IPS-18a (cell line): ENCODE measurements around the gene PCNX3.
A peak's percentile ranks its signal among the peaks of the same experiment; 100 is the strongest.

ENCODE experiments used
- H3K27ac ChIP-seq: one replicate; pipeline ENCODE4 v1.5.1; 2013; ENCODE audit warnings: low read length
- H3K27me3 ChIP-seq: one replicate; pipeline ENCODE4 v1.6.1; 2013; ENCODE audit warnings: mild to moderate bottlenecking, low read length; ENCODE audit not compliant: control insufficient read depth, insufficient read depth
- H3K36me3 ChIP-seq: one replicate; pipeline ENCODE4 v1.6.1; 2013; ENCODE audit warnings: low read depth, low read length; ENCODE audit not compliant: control insufficient read depth
- H3K4me1 ChIP-seq: one replicate; pipeline ENCODE4 v1.6.1; 2013; ENCODE audit warnings: low read depth, low read length; ENCODE audit not compliant: control insufficient read depth
- H3K4me3 ChIP-seq: one replicate; pipeline ENCODE4 v1.5.1; 2013; ENCODE audit warnings: low read length
- H3K9ac ChIP-seq: one replicate; pipeline ENCODE4 v1.6.1; 2013; ENCODE audit warnings: mild to moderate bottlenecking, low read length, moderate library complexity
- H3K9me3 ChIP-seq: one replicate; pipeline ENCODE4 v1.6.1; 2013; ENCODE audit warnings: low read depth, low read length; ENCODE audit not compliant: control insufficient read depth

Gene PCNX3

DNA sequence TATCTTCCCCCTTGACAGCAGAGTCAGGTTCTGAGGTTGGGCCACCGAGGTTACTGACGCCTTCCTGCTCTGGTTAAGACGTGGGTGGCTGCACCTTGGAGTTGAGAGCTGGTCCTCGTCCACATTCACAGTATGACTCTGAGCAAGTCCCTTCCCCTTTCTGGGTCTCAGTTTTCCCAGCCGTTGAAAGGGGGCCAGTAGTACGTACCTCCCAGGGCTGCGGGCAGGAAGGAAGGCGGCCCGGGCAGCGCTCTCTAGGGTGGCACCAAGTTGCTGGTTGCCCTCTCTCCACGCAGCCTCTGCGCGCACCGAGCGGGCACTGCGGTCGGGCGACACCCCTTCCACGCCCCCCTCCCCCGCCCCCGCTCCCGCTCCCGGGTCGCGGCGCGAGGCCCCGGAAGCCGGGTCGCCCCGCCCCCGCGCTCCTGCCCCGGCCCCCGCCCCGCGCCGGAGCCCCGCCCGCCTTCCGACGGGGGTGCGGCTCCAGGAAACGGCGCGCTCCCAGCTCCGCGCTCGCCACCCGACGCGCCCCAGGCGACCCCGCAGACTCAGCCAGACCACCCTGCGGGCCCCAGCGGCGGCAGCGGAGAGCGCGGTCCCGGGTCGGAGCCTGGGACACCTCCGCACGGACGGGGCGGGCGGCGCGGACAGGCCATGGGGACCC is 39.9 kb upstream of the PCNX3 start, which contains the start of gene EHBP1L1:
Gene EHBP1L1 (plus strand): TSS at position 486 of the 664 bp plus-strand sequence. CDS start 250 bp downstream, outside the sequence.
- peaks cover 18% of the 10 kb centered on the region for H3K4me1 ChIP-seq
- peak within 1 kb of the TSS; percentile 53 for H3K4me3 ChIP-seq
- H3K27ac ChIP-seq = no peak within 1 kb of the TSS
- H3K9me3 ChIP-seq = no peaks in the 10 kb centered on the region
- no peaks in the 10 kb centered on the region for H3K36me3 ChIP-seq
- H3K27me3 ChIP-seq = peaks cover 36% of the 10 kb centered on the region
- no peak within 1 kb of the TSS for H3K9ac ChIP-seq

DNA sequence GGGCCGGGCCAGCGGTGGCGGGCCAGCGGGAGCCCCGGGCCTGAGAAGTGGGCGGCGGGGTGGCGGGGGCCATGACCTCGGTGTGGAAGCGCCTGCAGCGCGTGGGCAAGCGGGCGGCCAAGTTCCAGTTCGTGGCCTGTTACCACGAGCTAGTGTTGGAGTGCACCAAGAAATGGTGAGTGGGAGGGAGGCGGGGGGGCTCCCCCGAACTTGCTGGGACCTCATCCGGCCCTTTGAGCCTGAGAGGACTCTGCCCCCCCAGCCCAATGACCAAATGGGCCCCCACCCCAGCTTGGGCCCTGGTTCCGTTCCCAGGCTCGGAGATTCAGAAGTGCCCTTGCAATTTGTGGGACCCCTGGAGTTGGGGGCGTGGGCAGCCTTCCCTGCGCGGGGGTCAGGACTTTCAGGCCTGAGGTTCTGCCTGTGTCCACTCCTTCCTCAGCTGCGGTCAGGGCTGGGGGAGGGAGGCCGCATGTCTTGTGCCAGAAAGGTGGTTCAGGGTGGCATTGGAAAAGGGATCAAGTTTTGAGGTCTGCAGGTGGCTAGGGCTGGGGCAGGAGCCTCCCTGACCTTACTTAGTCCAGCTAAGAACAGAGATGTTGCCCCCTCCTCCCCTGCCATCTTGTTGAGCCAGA is 39.2 kb upstream of the PCNX3 start:
- peak overlapping the region; percentile 14 for H3K4me3 ChIP-seq
- H3K27ac ChIP-seq = no peak overlapping the region
- peaks cover 12% of the 10 kb centered on the region for H3K4me1 ChIP-seq
- H3K9ac ChIP-seq = no peak overlapping the region
- no peaks in the 10 kb centered on the region for H3K9me3 ChIP-seq
- H3K36me3 ChIP-seq = no peaks in the 10 kb centered on the region
- H3K27me3 ChIP-seq = peaks cover 36% of the 10 kb centered on the region

DNA sequence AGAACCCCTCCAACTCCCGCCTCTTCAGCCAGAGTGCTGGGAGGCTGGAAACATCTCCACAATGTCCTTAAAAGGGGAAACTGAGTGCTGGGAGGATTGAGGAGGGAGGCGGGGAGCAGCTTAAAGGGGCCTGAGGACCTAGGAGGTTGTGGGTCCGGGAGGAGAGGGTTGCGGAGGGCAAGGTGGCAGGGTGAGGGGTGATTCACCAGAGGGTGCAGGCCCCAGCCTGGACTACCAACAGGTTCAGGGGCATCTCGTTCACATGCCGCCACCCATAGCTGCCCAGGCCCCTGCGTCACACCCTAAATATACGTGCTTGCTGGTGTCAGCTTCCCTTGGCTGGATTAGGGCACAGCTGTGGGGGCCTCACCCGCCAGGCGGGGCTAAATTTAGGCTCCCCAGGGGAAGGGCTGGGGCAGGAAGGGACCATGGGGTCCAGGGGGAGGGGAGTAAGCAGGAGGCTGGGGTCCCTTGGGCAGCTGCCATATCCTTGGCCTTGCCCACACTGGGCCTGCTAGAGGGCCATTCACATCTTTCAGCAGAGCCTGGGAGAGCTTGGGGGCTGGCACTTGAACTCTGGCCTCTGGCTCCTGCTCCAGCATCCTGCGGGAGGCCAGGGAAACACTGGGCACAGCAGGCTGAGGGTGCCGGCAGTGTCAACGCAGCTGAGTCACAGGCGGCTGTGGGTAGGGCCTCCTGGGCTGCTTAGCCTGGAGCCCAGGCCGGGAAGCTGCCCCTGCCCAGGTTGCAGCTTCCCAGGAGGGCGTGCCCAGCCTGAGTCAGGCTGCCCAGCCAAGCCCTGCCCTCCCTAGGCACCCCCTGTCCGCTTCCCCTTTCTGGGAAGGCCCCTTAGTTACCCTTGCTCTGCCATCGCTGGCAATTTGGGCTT is 38.5 kb upstream of the PCNX3 start:
- H3K4me3 ChIP-seq = peak overlapping the region; percentile 14
- H3K27ac ChIP-seq = no peak overlapping the region
- H3K27me3 ChIP-seq = peaks cover 36% of the 10 kb centered on the region
- H3K36me3 ChIP-seq = no peaks in the 10 kb centered on the region
- H3K9ac ChIP-seq = no peak overlapping the region
- H3K9me3 ChIP-seq = no peaks in the 10 kb centered on the region
- peaks cover 7% of the 10 kb centered on the region for H3K4me1 ChIP-seq

DNA sequence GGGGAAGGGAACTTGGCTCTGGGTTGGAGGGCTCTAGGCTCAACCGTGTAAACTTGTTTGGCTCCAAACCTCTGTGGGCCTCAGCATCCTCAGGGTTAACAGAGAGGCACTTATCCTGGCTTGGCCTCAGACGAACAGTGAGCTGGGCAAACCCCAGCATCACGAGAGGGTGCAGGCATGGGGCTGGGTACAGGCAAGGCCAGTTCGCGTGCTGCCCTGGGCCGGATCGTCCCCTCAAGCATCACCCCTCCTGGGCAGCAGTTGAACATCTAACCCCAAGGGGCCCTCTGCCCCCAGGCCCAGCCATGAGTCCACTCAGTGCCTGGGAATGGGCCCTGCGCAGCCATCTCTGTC is 37.8 kb upstream of the PCNX3 start:
- Histone ChIP-seq H3K4me1 (peaks cover 6% of the 10 kb centered on the region), H3K4me3 (no peak overlapping the region), H3K36me3 (no peaks in the 10 kb centered on the region), H3K27me3 (peaks cover 36% of the 10 kb centered on the region), H3K9ac (no peak overlapping the region), H3K27ac (no peak overlapping the region), H3K9me3 (no peaks in the 10 kb centered on the region)

DNA sequence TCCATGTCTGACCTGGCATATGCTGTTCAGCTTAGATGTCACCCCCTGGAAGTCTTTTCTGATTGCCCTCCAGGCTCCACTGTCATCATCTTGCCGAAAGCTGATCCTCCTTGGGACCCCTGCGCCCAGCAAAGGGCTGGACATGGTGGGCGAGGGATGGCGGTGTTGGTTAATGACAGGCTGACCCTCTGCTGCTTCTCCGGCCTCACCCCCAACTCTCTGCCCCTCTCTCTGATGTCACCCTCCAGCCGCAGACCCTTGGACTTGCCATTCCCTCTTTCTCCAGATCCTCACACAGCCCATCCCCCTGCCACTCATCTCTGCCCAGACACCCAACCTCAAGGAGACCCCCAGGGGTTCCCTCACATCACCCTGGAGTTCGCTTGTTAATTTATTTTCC is 37.4 kb upstream of the PCNX3 start:
- peaks cover 32% of the 10 kb centered on the region for H3K27me3 ChIP-seq
- no peak overlapping the region for H3K4me3 ChIP-seq
- no peak overlapping the region for H3K27ac ChIP-seq
- no peak overlapping the region for H3K9ac ChIP-seq
- H3K9me3 ChIP-seq = no peaks in the 10 kb centered on the region
- no peaks in the 10 kb centered on the region for H3K36me3 ChIP-seq
- H3K4me1 ChIP-seq = peaks cover 6% of the 10 kb centered on the region

DNA sequence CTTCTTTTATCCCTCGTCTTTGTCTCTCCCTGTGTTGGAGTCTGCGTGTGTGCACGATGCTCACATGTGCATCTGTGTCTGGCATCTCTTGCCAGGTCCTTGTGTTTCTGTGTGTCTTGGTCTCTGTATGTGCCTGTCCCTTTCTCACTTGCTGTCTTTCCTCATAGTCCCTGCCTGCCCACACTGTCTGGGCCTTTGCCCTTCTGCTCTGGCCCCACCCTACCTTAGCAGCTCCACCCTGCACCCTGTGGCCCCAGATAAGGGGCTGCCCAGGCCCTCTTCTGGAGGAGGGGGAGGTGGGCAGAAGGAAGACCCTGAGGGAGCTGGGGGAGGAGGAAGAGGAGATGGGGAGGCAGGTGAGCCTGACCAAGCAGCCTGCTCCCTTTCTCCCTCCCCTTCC is 36.9 kb upstream of the PCNX3 start:
- peaks cover 27% of the 10 kb centered on the region for H3K27me3 ChIP-seq
- no peaks in the 10 kb centered on the region for H3K36me3 ChIP-seq
- no peak overlapping the region for H3K4me3 ChIP-seq
- no peak overlapping the region for H3K27ac ChIP-seq
- no peaks in the 10 kb centered on the region for H3K9me3 ChIP-seq
- H3K9ac ChIP-seq = no peak overlapping the region
- peaks cover 6% of the 10 kb centered on the region for H3K4me1 ChIP-seq

DNA sequence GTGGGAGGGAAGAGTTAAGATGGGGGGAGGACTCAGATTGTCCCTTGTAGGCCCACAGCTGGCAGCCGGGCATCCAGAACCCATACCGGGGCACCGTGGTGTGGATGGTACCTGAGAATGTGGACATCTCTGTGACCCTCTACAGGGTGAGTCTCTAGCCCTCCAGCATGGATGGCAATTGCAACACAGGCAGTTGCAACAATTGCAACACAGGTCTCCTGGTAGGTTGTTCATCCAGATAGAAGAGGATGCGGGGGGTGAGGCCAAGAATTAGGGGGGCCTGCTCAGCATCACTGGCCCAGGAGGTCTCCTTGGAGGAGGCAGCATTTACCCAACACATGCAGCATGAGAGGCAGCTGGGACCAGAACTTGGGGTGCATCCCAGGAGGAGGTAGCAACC is 36.3 kb upstream of the PCNX3 start:
- H3K27me3 ChIP-seq = peaks cover 27% of the 10 kb centered on the region

DNA sequence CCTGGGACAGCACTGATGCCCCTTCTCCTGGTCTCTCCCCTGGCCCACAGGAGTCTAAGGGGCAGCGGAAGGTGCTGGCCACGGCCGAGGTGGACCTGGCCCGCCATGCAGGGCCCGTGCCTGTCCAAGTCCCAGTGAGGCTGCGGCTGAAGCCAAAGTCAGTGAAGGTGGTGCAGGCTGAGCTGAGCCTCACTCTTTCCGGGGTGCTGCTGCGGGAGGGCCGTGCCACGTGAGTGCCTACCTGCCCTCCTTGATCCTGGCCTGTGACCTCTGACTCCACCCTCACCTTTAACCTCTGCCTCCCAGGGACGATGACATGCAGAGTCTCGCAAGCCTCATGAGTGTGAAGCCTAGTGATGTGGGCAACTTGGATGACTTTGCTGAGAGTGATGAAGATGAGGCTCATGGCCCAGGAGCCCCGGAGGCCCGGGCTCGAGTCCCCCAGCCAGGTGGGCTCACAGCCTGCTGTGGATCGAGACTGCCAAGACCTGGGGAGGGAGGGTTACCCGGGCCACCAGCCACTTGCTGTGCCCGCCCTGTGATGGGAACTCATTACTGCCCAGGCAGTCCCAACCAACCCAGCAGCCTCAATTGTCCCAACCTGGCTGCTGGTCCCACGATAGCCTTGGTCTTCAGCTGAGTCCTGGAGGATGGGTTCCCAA is 35.4 kb upstream of the PCNX3 start:
- H3K27me3 ChIP-seq = peaks cover 20% of the 10 kb centered on the region

More for the DNA sequence above, 36.3 kb upstream of the PCNX3 start:
- Histone ChIP-seq H3K4me3 (no peak overlapping the region), H3K27ac (no peak overlapping the region), H3K9ac (no peak overlapping the region), H3K4me1 (peaks cover 6% of the 10 kb centered on the region), H3K36me3 (no peaks in the 10 kb centered on the region), H3K9me3 (no peaks in the 10 kb centered on the region)

DNA sequence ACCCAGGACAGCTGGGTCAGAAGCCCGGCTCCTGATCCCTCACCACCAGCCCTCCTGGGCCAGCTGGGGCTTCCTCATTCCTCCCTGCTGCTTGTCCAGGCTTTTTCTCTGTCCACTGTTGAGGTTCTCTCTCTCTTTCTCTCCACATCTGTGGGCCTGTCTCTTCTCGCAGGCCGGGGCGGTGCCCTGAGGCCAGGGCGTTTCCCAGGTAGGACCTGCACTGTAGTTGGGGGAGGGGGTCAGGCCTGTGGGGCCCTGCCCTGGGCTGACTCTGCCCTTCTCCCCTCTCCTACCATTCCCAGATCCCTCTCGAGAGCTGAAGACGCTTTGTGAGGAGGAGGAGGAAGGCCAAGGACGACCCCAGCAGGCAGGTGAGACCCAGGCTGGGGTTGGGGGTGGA is 34.8 kb upstream of the PCNX3 start:
- Histone ChIP-seq H3K9me3 (no peaks in the 10 kb centered on the region), H3K4me3 (no peak overlapping the region), H3K27ac (no peak overlapping the region), H3K36me3 (no peaks in the 10 kb centered on the region), H3K4me1 (no peaks in the 10 kb centered on the region), H3K27me3 (peaks cover 14% of the 10 kb centered on the region), H3K9ac (no peak overlapping the region)

More for the DNA sequence above, 35.4 kb upstream of the PCNX3 start:
- H3K36me3 ChIP-seq = no peaks in the 10 kb centered on the region
- H3K9ac ChIP-seq = no peak overlapping the region
- H3K9me3 ChIP-seq = no peaks in the 10 kb centered on the region
- peaks cover under 1% of the 10 kb centered on the region for H3K4me1 ChIP-seq
- no peak overlapping the region for H3K27ac ChIP-seq
- no peak overlapping the region for H3K4me3 ChIP-seq

DNA sequence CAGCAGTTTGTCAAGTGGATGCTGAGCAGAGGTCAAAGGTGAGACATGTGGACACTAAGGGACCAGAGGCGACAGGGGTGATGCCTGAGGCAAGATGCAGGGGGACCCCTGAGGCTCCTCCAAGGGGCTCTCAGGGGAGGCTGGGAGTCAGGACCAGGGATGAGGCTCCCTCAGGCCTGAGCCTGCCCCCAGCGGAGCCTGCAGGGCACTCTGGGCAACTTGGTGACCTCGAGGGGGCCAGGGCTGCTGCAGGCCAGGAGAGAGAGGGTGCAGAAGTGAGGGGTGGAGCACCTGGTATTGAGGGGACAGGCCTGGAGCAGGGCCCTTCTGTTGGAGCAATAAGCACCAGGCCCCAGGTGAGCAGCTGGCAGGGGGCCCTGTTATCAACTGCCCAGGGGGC is 33.6 kb upstream of the PCNX3 start:
- H3K36me3 ChIP-seq = no peaks in the 10 kb centered on the region
- peaks cover 4% of the 10 kb centered on the region for H3K27me3 ChIP-seq
- no peak overlapping the region for H3K4me3 ChIP-seq

DNA sequence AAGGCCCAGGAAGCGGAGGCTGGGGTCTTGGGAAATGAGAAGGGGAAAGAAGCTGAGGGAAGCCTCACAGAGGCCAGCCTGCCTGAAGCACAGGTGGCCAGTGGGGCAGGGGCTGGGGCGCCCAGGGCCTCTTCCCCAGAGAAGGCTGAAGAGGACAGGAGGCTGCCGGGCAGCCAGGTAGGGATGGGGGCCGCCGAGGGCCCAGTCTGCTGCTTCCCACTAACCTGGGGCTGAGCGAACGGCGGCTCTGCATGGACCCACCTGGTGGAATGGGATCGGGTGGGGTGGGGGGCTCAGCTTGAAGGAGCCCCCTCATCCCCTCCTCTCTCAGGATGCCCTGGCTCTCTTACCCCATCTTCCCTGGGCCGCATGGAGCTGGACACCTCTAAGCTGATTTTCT is 32.0 kb upstream of the PCNX3 start:
- Histone ChIP-seq H3K27ac (no peak overlapping the region), H3K36me3 (no peaks in the 10 kb centered on the region), H3K9me3 (no peaks in the 10 kb centered on the region), H3K27me3 (no peaks in the 10 kb centered on the region), H3K4me3 (no peak overlapping the region), H3K4me1 (peaks cover 4% of the 10 kb centered on the region), H3K9ac (no peak overlapping the region)

More for the DNA sequence above, 33.6 kb upstream of the PCNX3 start:
- H3K27ac ChIP-seq = no peak overlapping the region
- H3K9me3 ChIP-seq = no peaks in the 10 kb centered on the region
- H3K9ac ChIP-seq = no peak overlapping the region
- peaks cover 4% of the 10 kb centered on the region for H3K4me1 ChIP-seq
